Osteocyte (in vitro differentiated cells): ENCODE results near the gene RAP1GAP2. TPM values are rescaled to one million over a fixed set of nuclear protein-coding genes. Genes with fewer than 3 reads are reported as not detected.

Experiments
- DNase-seq: peaks from one replicate; pipeline ENCODE4 v3.0.0; 2021; ENCODE audit warnings: mixed read lengths; ENCODE audit not compliant: unreplicated experiment; ENCODE audit errors: extremely low spot score
- H3K27ac Mint-ChIP-seq: one replicate; pipeline ENCODE4 v1.8.0; 2021; ENCODE audit warnings: mild to moderate bottlenecking, mixed read lengths; ENCODE audit not compliant: unreplicated experiment
- H3K27me3 Mint-ChIP-seq: one replicate; pipeline ENCODE4 v1.8.0; 2021; ENCODE audit warnings: mixed read lengths; ENCODE audit not compliant: unreplicated experiment
- H3K36me3 Mint-ChIP-seq: one replicate; pipeline ENCODE4 v1.8.0; 2021; ENCODE audit warnings: mixed read lengths; ENCODE audit not compliant: unreplicated experiment
- H3K4me1 Mint-ChIP-seq: one replicate; pipeline ENCODE4 v1.8.0; 2021; ENCODE audit warnings: mixed read lengths; ENCODE audit not compliant: unreplicated experiment
- H3K4me3 Mint-ChIP-seq: one replicate; pipeline ENCODE4 v1.8.0; 2021; ENCODE audit warnings: mild to moderate bottlenecking, moderate library complexity, mixed read lengths; ENCODE audit not compliant: unreplicated experiment
- H3K9me3 Mint-ChIP-seq: one replicate; pipeline ENCODE4 v1.8.0; 2021; ENCODE audit warnings: mixed read lengths; ENCODE audit not compliant: unreplicated experiment
- long read RNA-seq: library from polyadenylated mRNA; unstranded; transcript quantifications from one replicate; pipeline ENCODE4 v2.0.0, GENCODE V29; 2021
- total RNA-seq: library from RNA; stranded (reverse); gene quantifications from 2 replicates; pipeline ENCODE4 v1.2.1, GENCODE V29; 2021
- TF ChIP-seq, protein P1 (sequence below): fragments of 200-600 bp; sonication (generic); IDR thresholded peaks from 2 replicates; pipeline ENCODE4 v1.5.0; 2021; ENCODE audit warnings: antibody characterized with exemption, mild to moderate bottlenecking, moderate library complexity

The RAP1GAP2 gene
- 6.3 and 7.8 TPM in 2 replicates for total RNA-seq
- long read RNA-seq, full-length matches to known transcripts, result 1 of 1 reads
- long read RNA-seq, partial matches to known transcripts, result 0 of 1 reads
- long read RNA-seq, other reads (novel, unspliced or antisense), result 0 of 1 reads

DNA sequence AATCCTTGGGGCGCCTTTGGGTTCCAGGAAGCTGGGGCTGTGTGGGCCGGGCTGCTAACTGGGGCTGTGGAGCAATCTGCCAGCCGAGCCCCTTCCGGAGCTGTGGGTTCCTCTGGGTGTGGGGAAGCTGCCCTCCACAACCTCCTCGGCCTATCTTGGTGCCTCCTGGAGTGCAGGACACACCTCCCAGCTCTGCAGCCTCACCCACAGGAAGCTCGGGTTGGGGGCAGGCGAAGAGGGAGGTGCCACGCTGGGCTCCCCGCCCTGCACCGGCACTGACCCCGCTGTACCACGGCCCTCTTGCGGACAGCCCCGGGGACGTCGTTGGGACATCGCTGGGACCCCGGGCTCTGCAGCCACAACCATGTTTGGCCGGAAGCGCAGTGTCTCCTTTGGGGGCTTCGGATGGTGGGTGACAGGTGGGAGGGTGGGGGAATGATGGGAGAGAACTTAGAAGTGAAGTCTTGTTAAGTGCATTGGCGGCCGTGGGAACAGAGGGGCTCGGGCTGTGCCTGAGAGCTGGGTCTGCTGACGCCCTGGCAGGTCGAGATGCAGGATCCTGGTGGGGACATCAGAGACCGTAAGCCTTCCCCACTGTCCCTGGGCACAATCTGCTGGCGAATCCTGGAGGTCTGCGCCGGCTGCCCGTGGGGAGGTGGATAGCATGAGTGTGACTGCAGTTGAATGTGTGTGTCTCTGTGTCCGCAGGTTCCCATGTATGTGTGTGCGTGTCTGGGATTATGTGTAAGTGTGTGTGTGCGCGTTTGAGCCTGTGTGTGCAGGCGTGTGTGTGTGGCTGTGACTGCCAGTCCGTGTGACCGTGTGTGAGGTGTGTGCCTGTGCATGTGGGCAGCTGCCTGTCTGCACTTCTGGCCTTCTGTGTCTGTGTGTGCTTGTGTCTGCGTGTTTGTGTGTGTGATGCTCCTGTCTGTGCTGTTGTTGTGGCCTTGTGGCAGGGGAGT lies at the start of gene RAP1GAP2:
Gene RAP1GAP2 (plus strand): TSS at position 275 of the 962 bp plus-strand sequence. CDS start 90 bp downstream, at position 365.
- Mint-ChIP-seq H3K4me1 (no peaks in the 10 kb centered on the region), H3K4me3 (no peak within 1 kb of the TSS), H3K27ac (no peak within 1 kb of the TSS), H3K36me3 (no peaks in the 10 kb centered on the region), H3K9me3 (no peaks in the 10 kb centered on the region), H3K27me3 (peaks cover 21% of the 10 kb centered on the region)
- no peak for DNase-seq
- TF ChIP-seq, protein P1, sequence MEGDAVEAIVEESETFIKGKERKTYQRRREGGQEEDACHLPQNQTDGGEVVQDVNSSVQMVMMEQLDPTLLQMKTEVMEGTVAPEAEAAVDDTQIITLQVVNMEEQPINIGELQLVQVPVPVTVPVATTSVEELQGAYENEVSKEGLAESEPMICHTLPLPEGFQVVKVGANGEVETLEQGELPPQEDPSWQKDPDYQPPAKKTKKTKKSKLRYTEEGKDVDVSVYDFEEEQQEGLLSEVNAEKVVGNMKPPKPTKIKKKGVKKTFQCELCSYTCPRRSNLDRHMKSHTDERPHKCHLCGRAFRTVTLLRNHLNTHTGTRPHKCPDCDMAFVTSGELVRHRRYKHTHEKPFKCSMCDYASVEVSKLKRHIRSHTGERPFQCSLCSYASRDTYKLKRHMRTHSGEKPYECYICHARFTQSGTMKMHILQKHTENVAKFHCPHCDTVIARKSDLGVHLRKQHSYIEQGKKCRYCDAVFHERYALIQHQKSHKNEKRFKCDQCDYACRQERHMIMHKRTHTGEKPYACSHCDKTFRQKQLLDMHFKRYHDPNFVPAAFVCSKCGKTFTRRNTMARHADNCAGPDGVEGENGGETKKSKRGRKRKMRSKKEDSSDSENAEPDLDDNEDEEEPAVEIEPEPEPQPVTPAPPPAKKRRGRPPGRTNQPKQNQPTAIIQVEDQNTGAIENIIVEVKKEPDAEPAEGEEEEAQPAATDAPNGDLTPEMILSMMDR, result no peak

DNA sequence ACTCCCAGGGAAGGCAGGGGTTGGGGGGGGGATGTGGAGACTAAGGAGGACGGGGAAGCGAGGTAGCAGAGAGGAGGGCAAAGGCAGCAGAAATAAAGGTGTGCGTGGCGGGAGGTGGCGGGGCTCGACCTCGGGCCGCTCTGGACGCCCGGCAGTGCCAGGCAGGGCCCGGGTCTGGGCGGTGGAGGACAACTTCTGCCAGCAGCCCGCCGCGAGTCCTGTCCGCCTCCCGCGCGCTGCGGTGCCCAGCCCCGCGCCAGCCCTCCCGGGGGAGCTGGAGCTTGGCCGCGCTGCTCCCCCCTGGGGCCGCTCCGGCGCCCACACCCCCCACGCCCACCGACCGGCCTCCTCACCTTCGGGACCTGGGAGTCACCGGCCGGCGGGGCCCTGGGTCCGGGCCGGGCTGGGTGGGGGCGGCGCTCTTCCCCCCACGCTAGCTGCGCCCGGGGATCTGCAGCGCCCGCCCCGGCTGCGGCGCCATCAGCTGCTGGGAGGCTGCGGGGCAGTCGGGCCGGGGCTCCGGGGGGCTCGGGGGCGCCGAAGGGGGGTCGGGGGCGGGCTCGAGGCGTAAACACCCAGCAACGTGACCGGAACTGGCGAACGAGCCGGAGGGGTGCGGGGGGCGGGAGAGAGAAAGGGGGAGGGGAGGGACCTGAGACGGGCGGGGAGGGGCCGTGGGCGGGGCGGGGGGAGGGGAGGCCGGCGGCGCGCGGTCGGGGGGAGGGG lies 47.0 kb upstream of the RAP1GAP2 start, which contains the start of gene CCDC92B:
Gene CCDC92B (minus strand): TSS at position 595 of the 726 bp plus-strand sequence. CDS start 14,507 bp downstream, outside the sequence.
- Mint-ChIP-seq H3K9me3 (no peaks in the 10 kb centered on the region), H3K27ac (no peak within 1 kb of the TSS), H3K36me3 (no peaks in the 10 kb centered on the region), H3K4me3 (peak within 1 kb of the TSS; percentile 35), H3K4me1 (no peaks in the 10 kb centered on the region), H3K27me3 (peaks cover 51% of the 10 kb centered on the region)
- no peak for DNase-seq
- TF ChIP-seq, protein P1, result no peak

DNA sequence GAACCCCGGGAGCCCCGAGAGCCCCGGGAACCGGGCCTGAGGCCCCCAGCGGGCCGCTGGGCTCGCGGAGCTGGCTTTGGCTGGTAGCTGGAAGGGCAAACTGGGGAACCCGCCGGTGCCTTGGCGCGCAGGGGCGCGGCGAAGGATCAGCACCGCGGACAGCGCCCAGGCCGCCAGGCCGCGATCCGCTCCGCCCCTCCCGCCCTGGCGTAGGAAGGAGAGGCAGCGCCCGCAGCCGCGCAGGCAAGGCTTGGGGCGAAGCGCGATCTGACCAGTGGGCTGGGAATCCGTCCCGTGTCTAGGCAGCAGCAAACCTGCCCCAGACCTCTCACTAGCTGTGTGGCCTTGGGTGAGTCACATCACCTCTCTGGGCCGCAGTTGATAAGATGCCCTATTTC lies 46.5 kb upstream of the RAP1GAP2 start:
- Mint-ChIP-seq H3K9me3 (no peaks in the 10 kb centered on the region), H3K36me3 (no peaks in the 10 kb centered on the region), H3K27me3 (peaks cover 51% of the 10 kb centered on the region), H3K4me3 (no peak overlapping the region), H3K4me1 (no peaks in the 10 kb centered on the region), H3K27ac (no peak overlapping the region)
- TF ChIP-seq, protein P1, result no peak
- peak; percentile 94 for DNase-seq

DNA sequence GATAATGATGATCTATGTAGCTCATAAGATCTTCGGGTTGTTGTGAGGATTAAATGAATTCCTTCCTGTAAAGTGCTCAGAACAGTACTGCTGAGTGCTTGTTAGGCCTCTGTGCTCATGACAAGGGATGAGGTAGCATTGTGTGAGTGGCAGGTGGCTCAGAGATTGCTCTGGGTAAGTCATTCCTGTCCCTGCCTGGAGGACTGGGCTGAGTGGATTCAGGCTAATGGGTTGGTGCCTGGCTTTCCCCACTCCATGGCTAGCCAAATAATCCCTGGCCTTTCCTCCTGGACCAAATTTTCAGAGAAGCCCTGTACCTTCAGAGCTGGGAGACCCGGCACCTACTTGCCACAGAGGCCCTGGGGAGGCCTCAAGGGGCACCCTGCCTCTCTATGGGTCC lies 45.5 kb upstream of the RAP1GAP2 start:
- TF ChIP-seq, protein P1, result no peak
- no peaks in the 10 kb centered on the region for H3K9me3 Mint-ChIP-seq
- no peak overlapping the region for H3K27ac Mint-ChIP-seq
- H3K4me1 Mint-ChIP-seq, result no peaks in the 10 kb centered on the region
- no peak overlapping the region for H3K4me3 Mint-ChIP-seq
- no peaks in the 10 kb centered on the region for H3K36me3 Mint-ChIP-seq
- DNase-seq, result no peak
- peaks cover 48% of the 10 kb centered on the region for H3K27me3 Mint-ChIP-seq
